Small intestine (tissue), 7 donors: ENCODE data around the gene DYDC2. TPM values are rescaled to one million over a fixed set of nuclear protein-coding genes. Genes with fewer than 3 reads are reported as not detected.

Experiments
- DNase-seq, 2 donors: peaks; one replicate each; pipeline versions ENCODE4 v3.0.0 to v3.0.0-alpha.2; 2013
- FAIRE-seq: peaks from 2 replicates; lab custom pipeline; 2012; peaks lifted over from hg19 to GRCh38; lab: Jason Lieb, UNC
- H3K27ac ChIP-seq, 3 donors: one replicate each; pipeline ENCODE4 v1.5.1; 2013; ENCODE audit warnings: low read length in 2 of 3, mild to moderate bottlenecking in 2 of 3, control low read depth in 1 of 3, inconsistent platforms in 1 of 3, low read depth in 1 of 3, moderate library complexity in 1 of 3
- H3K27me3 ChIP-seq, 3 donors: one replicate each; pipeline ENCODE4 v1.6.1; 2013; ENCODE audit warnings: low read length in 3 of 3, inconsistent platforms in 1 of 3; ENCODE audit not compliant: control insufficient read depth in 3 of 3, insufficient read depth in 3 of 3
- H3K36me3 ChIP-seq, 3 donors: one replicate each; pipeline ENCODE4 v1.6.1; 2013; ENCODE audit warnings: low read length in 3 of 3, inconsistent platforms in 1 of 3, low read depth in 1 of 3, mild to moderate bottlenecking in 1 of 3, moderate library complexity in 1 of 3; ENCODE audit not compliant: control insufficient read depth in 3 of 3, insufficient read depth in 2 of 3
- H3K4me1 ChIP-seq, 3 donors: one replicate each; pipeline ENCODE4 v1.6.1; 2013; ENCODE audit warnings: low read length in 2 of 3, inconsistent platforms in 1 of 3, low read depth in 1 of 3, mild to moderate bottlenecking in 1 of 3, moderate library complexity in 1 of 3; ENCODE audit not compliant: control insufficient read depth in 3 of 3, insufficient read depth in 2 of 3
- H3K4me3 ChIP-seq, 3 donors: one replicate each; pipeline ENCODE4 v1.5.1; 2013; ENCODE audit warnings: low read length in 3 of 3, control low read depth in 1 of 3, inconsistent platforms in 1 of 3, low read depth in 1 of 3, mild to moderate bottlenecking in 1 of 3, moderate library complexity in 1 of 3
- H3K9me3 ChIP-seq, 2 donors: one replicate each; pipeline ENCODE4 v1.6.1; 2013; ENCODE audit warnings: low read depth in 1 of 2, low read length in 1 of 2; ENCODE audit not compliant: control insufficient read depth in 2 of 2, insufficient read depth in 1 of 2
- WGBS, 3 donors: extraction: QIAGEN DNeasy Blood & Tissue Kit; methylation state at CpG; one replicate each; pipeline ENCODE4 v1.1.7; 2013; 5-methylcytosine and 5-hydroxymethylcytosine counted together
- polyA plus RNA-seq, 4 donors: library from polyadenylated mRNA; stranded (reverse) in 3 of 4; unstranded in 1 of 4; fragments of 200-250 nt in 3 of 4; fragments of 120-200 nt in 1 of 4; gene quantifications; one replicate each; pipeline versions ENCODE4 v1.2.1 to v1.2.3, GENCODE V29; 2013
- donor health status: healthy with polysubstance abuse.
- donor health status: control.
- donor health status: control.
- donor health status: Bipolar disorder and iron deficiency.
- donor health status: healthy.

The DYDC2 gene
- polyA plus RNA-seq, 4 donors, result 0.64 to 1.4 TPM; not detected in 2

GRCh38 chr10:80322158-80322557 is 34.4 kb upstream of the DYDC2 start:
- Histone ChIP-seq H3K9me3 (no peaks in the 10 kb centered on the region), H3K4me3 (no peak overlapping the region), H3K36me3 (no peaks in the 10 kb centered on the region), H3K27ac (no peak overlapping the region), H3K4me1 (no peaks in the 10 kb centered on the region), H3K27me3 (peaks cover 0 to 3% (median 0%) of the 10 kb centered on the region in 3 donors)
- no peak for DNase-seq
- no peak for FAIRE-seq
- 70 to 83% (median 73%) methylated on average over 2 of the region's 2 CpGs for WGBS, 3 donors

DNA sequence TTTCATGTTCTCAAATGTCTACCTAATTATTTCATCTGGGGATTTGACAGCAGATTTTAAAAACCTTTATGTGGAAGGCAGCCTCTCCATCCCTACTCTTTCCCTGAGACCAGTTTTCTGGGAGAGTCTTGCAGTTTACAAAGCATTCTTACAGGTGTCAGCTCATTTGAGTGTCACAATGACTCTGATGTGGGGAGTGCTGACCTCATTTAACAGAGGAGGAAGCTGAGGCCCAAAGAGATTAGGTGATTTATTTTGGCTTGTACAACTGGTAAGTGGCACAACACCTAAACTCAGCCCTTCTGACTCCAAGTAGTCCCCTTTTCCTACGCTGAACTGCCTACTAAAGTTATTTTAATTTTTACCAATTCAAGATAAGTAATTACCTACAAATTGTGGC is 33.9 kb upstream of the DYDC2 start:
- Histone ChIP-seq H3K9me3 (no peaks in the 10 kb centered on the region), H3K27me3 (peaks cover 0 to 3% (median 0%) of the 10 kb centered on the region in 3 donors), H3K27ac (no peak overlapping the region), H3K4me3 (no peak overlapping the region), H3K36me3 (no peaks in the 10 kb centered on the region), H3K4me1 (no peaks in the 10 kb centered on the region)
- WGBS, 3 donors, result 63 to 72% (median 63%) methylated on average over 1 of the region's 1 CpG
- DNase-seq (no peak), FAIRE-seq (no peak)

GRCh38 chr10:80323311-80323710 is 33.3 kb upstream of the DYDC2 start:
- 50 to 64% (median 54%) methylated on average over 3 of the region's 3 CpGs for WGBS, 3 donors
- DNase-seq (no peak), FAIRE-seq (no peak)

GRCh38 chr10:80324086-80324485 is 32.5 kb upstream of the DYDC2 start:
- no peak overlapping the region for H3K27ac ChIP-seq
- no peak overlapping the region for H3K4me3 ChIP-seq
- H3K9me3 ChIP-seq, result no peaks in the 10 kb centered on the region
- DNase-seq (no peak), FAIRE-seq (no peak)
- peaks cover 0 to 5% (median 0%) of the 10 kb centered on the region in 3 donors for H3K27me3 ChIP-seq
- 54 to 73% (median 70%) methylated on average over 1 of the region's 1 CpG for WGBS, 3 donors
- no peaks in the 10 kb centered on the region for H3K4me1 ChIP-seq
- H3K36me3 ChIP-seq, result no peaks in the 10 kb centered on the region

More at GRCh38 chr10:80323311-80323710, 33.3 kb upstream of the DYDC2 start:
- no peaks in the 10 kb centered on the region for H3K9me3 ChIP-seq
- no peaks in the 10 kb centered on the region for H3K36me3 ChIP-seq
- H3K27ac ChIP-seq, result no peak overlapping the region
- peaks cover 0 to 3% (median 0%) of the 10 kb centered on the region in 3 donors for H3K27me3 ChIP-seq
- H3K4me3 ChIP-seq, result no peak overlapping the region
- no peaks in the 10 kb centered on the region for H3K4me1 ChIP-seq

DNA sequence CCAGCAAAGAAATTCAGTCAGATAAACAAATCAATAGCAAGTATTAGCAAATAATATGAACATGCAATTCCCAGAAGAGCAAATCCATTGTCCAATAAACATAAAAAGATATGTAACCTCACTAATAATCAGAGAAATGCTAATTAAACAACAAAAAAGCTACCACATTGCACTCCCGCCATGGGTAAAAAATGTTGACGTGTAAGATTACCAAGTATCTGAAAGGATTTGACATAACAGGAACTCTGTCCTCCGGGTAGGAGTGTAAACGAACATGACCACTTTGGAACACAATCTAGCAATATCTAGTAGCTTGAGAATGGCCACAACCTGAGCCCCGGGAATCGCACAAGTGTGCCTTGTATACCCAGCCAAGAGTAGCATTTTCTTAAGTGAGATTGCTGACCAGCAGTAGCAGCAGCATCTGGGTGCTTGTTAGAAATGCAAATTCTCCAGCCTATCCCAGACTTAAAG is 31.7 kb upstream of the DYDC2 start:
- no peak overlapping the region for H3K27ac ChIP-seq

DNA sequence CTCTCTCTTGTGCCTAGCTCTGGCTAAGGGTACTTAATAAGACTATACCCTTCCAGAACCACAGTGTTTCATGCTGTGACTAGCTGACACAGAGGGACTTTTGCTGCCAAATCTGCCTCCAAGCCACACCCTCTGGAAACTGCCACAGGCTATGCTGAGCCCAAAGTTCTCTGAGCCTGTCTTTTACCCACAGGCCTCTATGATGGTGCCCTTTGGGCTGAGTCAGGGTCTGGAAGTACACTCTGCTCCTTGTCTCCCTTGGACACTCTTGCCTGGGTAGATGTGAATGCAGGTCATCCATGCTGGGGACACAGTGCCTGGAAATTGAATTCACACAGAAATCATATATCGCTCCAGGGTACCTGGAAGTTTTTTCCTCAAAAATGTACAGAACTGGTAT is 22.6 kb upstream of the DYDC2 start:
- no peaks in the 10 kb centered on the region for H3K36me3 ChIP-seq
- no peak overlapping the region for H3K4me3 ChIP-seq
- no peak for DNase-seq
- no peak for FAIRE-seq
- H3K27ac ChIP-seq, result no peak overlapping the region
- peaks cover 0 to 3% (median 0%) of the 10 kb centered on the region in 3 donors for H3K27me3 ChIP-seq
- no peaks in the 10 kb centered on the region for H3K9me3 ChIP-seq
- H3K4me1 ChIP-seq, result no peaks in the 10 kb centered on the region
- WGBS, 3 donors, result 97% methylated on average over 1 of the region's 1 CpG

More for the DNA sequence above, 31.7 kb upstream of the DYDC2 start:
- Histone ChIP-seq H3K4me3 (no peak overlapping the region), H3K9me3 (no peaks in the 10 kb centered on the region), H3K36me3 (no peaks in the 10 kb centered on the region), H3K27me3 (peaks cover 0 to 5% (median 0%) of the 10 kb centered on the region in 3 donors), H3K4me1 (no peaks in the 10 kb centered on the region)
- no peak for FAIRE-seq
- WGBS, 3 donors, result 48 to 60% (median 49%) methylated on average over 6 of the region's 6 CpGs
- no peak for DNase-seq

DNA sequence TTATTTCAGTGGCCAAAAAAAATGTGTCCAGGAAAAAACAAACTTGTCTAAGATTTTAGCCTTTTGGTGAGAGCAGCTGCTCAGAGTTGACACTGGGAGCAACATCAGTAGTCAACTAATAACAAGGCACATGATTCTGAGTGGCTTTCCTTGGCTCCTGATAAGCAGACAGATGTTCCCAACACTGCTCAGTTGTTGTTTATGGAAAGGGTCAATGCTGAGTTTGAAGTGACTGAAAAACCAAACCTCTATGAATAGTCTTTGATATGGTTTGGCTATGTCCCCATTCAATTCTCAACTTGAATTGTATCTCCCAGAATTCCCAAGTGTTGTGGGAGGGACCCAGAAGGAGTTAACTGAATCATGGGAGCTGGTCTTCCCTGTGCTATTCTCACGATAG is 12.3 kb upstream of the DYDC2 start:
- H3K4me1 ChIP-seq, result no peaks in the 10 kb centered on the region
- H3K9me3 ChIP-seq, result no peaks in the 10 kb centered on the region
- no peak overlapping the region for H3K4me3 ChIP-seq
- no peak overlapping the region for H3K27ac ChIP-seq
- DNase-seq (no peak), FAIRE-seq (no peak)
- no peaks in the 10 kb centered on the region for H3K27me3 ChIP-seq
- no peaks in the 10 kb centered on the region for H3K36me3 ChIP-seq
- 51 to 80% (median 78%) methylated on average over 1 of the region's 1 CpG for WGBS, 3 donors

DNA sequence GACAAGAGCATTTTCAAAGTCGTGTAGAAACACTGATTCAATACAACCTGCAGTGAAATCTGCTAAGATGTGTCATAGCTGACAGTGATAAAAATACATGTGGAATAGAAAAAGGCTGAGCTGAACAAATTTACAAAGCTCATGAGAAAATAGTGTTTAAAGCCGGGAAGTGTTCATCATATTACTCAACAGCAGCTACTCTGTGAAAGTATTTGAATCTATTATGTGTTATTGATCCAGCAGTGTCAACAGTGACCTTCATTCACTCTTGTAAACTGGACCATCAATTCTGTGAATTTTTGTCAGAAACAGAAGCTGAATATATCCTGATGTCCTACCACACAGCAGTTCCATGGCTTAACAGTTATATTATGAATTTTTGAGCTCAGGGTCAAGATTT is 11.7 kb upstream of the DYDC2 start:
- H3K4me3 ChIP-seq, result no peak overlapping the region
- FAIRE-seq (no peak), DNase-seq (no peak)
- no peak overlapping the region for H3K27ac ChIP-seq
- H3K27me3 ChIP-seq, result no peaks in the 10 kb centered on the region
- no peaks in the 10 kb centered on the region for H3K36me3 ChIP-seq
- no peaks in the 10 kb centered on the region for H3K9me3 ChIP-seq
- 33 to 47% (median 42%) methylated on average over 2 of the region's 2 CpGs for WGBS, 3 donors
- H3K4me1 ChIP-seq, result no peaks in the 10 kb centered on the region

DNA sequence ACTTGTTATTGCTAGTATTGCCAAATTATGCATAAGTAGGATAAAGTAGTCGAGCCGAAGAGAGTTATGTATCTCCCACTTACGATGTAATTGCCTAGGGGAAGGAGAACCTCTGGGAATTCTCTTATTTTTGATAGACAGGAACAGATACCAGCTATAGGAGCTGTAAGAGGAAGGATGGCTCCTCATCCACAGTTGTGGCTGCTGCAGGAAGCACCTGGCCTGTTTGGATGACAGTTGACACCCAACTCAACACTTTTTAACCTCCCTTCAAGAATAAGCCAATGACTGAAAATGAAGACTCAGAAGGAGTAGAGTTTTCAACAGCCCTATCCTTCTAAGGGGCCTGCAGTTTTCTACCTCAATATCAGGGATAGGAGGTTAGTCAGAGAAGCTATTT is 6.3 kb upstream of the DYDC2 start:
- no peaks in the 10 kb centered on the region for H3K4me1 ChIP-seq
- H3K36me3 ChIP-seq, result no peaks in the 10 kb centered on the region
- H3K9me3 ChIP-seq, result no peaks in the 10 kb centered on the region
- no peak for DNase-seq
- no peak overlapping the region for H3K27ac ChIP-seq
- no peaks in the 10 kb centered on the region for H3K27me3 ChIP-seq
- 76 to 94% (median 82%) methylated on average over 3 of the region's 3 CpGs for WGBS, 3 donors
- H3K4me3 ChIP-seq, result no peak overlapping the region
- FAIRE-seq, result no peak
